ENCODE results near the gene UBE2G1. TPM values are rescaled to one million over a fixed set of nuclear protein-coding genes. Genes with fewer than 3 reads are reported as not detected.
"Not testable (repeated sequence)": the region's sequence is repeated elsewhere in the genome, so short reads cannot be mapped to it uniquely, and the experiment has no call there.

UBE2G1 gene
- total RNA-seq, 1 donor from 2014 or later = 88.5 TPM

- H3K79me2 ChIP-seq (ENCODE audit: low read depth) = no peaks in the 10 kb centered on the region
- no peaks in the 10 kb centered on the region for H3K9me3 Mint-ChIP-seq
Observed at GRCh38 chr17:4381690-4382671, 15.5 kb upstream of the UBE2G1 start.

GRCh38 chr17:4378626-4379025 lies 12.2 kb upstream of the UBE2G1 start:
- no peaks in the 10 kb centered on the region for H3K9me3 ChIP-seq (ENCODE audit: low read depth)
- no peaks in the 10 kb centered on the region for H3K27me3 ChIP-seq
- no peak for DNase-seq (ENCODE audit: low spot score)
- peaks cover 10% of the 10 kb centered on the region for H3F3A ChIP-seq (ENCODE audit: low read depth)
- no peak overlapping the region for H3K27ac ChIP-seq
- no peak overlapping the region for H3K4me2 ChIP-seq
- no peak overlapping the region for H3K9ac ChIP-seq
- H3K4me3 ChIP-seq = no peak overlapping the region
- H3K9me3 Mint-ChIP-seq = no peaks in the 10 kb centered on the region
- peaks cover 4% of the 10 kb centered on the region for H3K4me1 Mint-ChIP-seq
- H3K36me3 ChIP-seq = no peaks in the 10 kb centered on the region
- no peak overlapping the region for H2AFZ ChIP-seq (replicated peaks)
- H3K4me3 Mint-ChIP-seq = no peak overlapping the region
- H3K4me1 ChIP-seq = peaks cover 9% of the 10 kb centered on the region
- H3K36me3 Mint-ChIP-seq = no peaks in the 10 kb centered on the region
- H3K79me2 ChIP-seq (ENCODE audit: low read depth) = no peaks in the 10 kb centered on the region
- H3K27ac Mint-ChIP-seq = no peak overlapping the region
- no peaks in the 10 kb centered on the region for H4K20me1 ChIP-seq (ENCODE audit: low read depth)
- H3K27me3 Mint-ChIP-seq (ENCODE audit: insufficient read depth, low read depth) = peaks cover 5% of the 10 kb centered on the region
- no peak for TF ChIP-seq CTCF (IDR thresholded peaks at IDR 0.05)
- no peak for TF ChIP-seq EZH2 (IDR thresholded peaks at IDR 0.05)
- TF ChIP-seq EZH2phosphoT487 (IDR thresholded peaks at IDR 0.05) = no peak

More at GRCh38 chr17:4381690-4382671, 15.5 kb upstream of the UBE2G1 start:
- no peaks in the 10 kb centered on the region for H3K9me3 ChIP-seq (ENCODE audit: low read depth)
- peaks cover 6% of the 10 kb centered on the region for H3K4me1 Mint-ChIP-seq
- H3K27me3 ChIP-seq = no peaks in the 10 kb centered on the region
- H3K9ac ChIP-seq = no peak overlapping the region
- no peak overlapping the region for H3K4me3 Mint-ChIP-seq
- H3K4me3 ChIP-seq = no peak overlapping the region
- H3K27ac Mint-ChIP-seq = no peak overlapping the region
- H2AFZ ChIP-seq (replicated peaks) = peak overlapping the region; percentile 50
- H4K20me1 ChIP-seq (ENCODE audit: low read depth) = no peaks in the 10 kb centered on the region
- H3K4me2 ChIP-seq = no peak overlapping the region
- no peaks in the 10 kb centered on the region for H3K36me3 Mint-ChIP-seq
- H3K4me1 ChIP-seq = peaks cover 9% of the 10 kb centered on the region
- H3F3A ChIP-seq (ENCODE audit: low read depth) = peaks cover 14% of the 10 kb centered on the region
- no peak for TF ChIP-seq EZH2phosphoT487 (IDR thresholded peaks at IDR 0.05)
- no peak for TF ChIP-seq EZH2 (IDR thresholded peaks at IDR 0.05)
- TF ChIP-seq CTCF (IDR thresholded peaks at IDR 0.05) = no peak
- peaks cover 8% of the 10 kb centered on the region for H3K27me3 Mint-ChIP-seq (ENCODE audit: insufficient read depth, low read depth)
- H3K36me3 ChIP-seq = no peaks in the 10 kb centered on the region
- H3K27ac ChIP-seq = no peak overlapping the region
- DNase-seq (ENCODE audit: low spot score) = no peak

- not testable (repeated sequence) for H3K4me2 ChIP-seq; H3K79me2 ChIP-seq (ENCODE audit: low read depth); H3K9me3 Mint-ChIP-seq; H3K4me1 Mint-ChIP-seq; H3K27me3 ChIP-seq; H3K27ac ChIP-seq; H3K9me3 ChIP-seq (ENCODE audit: low read depth); H3K4me1 ChIP-seq; H3K27me3 Mint-ChIP-seq (ENCODE audit: insufficient read depth, low read depth); H3K4me3 ChIP-seq; H3K36me3 Mint-ChIP-seq; DNase-seq (ENCODE audit: low spot score); H2AFZ ChIP-seq (replicated peaks); H3K9ac ChIP-seq; H3K36me3 ChIP-seq; H4K20me1 ChIP-seq (ENCODE audit: low read depth)
- Mint-ChIP-seq H3K27ac (peak overlapping the region; percentile 81), H3K4me3 (peak overlapping the region; percentile 57)
- H3F3A ChIP-seq (ENCODE audit: low read depth) = peaks cover 10% of the 10 kb centered on the region
Observed at GRCh38 chr17:4377247-4377646, 10.8 kb upstream of the UBE2G1 start.

- H4K20me1 ChIP-seq (ENCODE audit: low read depth); H3K27me3 ChIP-seq; H3K9ac ChIP-seq; H3K36me3 Mint-ChIP-seq; H3K4me1 ChIP-seq; H3K9me3 ChIP-seq (ENCODE audit: low read depth); H3K27ac Mint-ChIP-seq; H3K4me2 ChIP-seq; DNase-seq (ENCODE audit: low spot score); H3K27ac ChIP-seq; H3K79me2 ChIP-seq (ENCODE audit: low read depth); H3F3A ChIP-seq (ENCODE audit: low read depth); H3K4me3 ChIP-seq; H3K27me3 Mint-ChIP-seq (ENCODE audit: insufficient read depth, low read depth); H2AFZ ChIP-seq (replicated peaks); H3K9me3 Mint-ChIP-seq; H3K36me3 ChIP-seq; H3K4me3 Mint-ChIP-seq; H3K4me1 Mint-ChIP-seq: not testable (repeated sequence)
Observed at GRCh38 chr17:4375796-4376440, 9.4 kb upstream of the UBE2G1 start.

All from neural progenitor cell (in vitro differentiated cells).